Measurements from ENCODE around the gene SLC28A1.
"Not testable (repeated sequence)": the region's sequence is repeated elsewhere in the genome, so short reads cannot be mapped to it uniquely, and the experiment has no call there.

The SLC28A1 gene

DNA sequence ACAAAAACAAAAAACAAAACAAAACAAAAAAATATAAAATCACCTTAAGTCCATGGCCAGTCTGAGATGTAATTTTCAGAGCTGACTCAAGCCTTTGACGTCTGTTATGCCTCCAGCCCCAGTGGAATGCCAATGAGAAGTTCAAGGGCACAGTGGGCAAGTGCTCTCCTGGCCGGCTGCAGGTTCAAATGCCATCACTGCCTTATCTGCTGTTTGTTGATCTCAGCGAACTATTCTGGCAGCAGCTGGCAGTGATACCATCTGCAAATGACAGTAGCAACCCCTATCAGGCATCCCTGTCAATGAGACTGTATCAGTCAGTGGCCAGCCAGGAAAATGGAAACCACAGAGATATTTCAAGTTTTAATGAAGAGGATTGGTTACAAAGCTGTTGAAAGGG is 86.4 kb downstream of the SLC28A1 start:
- DNase-seq (ENCODE audit: low read depth), result no peak

DNA sequence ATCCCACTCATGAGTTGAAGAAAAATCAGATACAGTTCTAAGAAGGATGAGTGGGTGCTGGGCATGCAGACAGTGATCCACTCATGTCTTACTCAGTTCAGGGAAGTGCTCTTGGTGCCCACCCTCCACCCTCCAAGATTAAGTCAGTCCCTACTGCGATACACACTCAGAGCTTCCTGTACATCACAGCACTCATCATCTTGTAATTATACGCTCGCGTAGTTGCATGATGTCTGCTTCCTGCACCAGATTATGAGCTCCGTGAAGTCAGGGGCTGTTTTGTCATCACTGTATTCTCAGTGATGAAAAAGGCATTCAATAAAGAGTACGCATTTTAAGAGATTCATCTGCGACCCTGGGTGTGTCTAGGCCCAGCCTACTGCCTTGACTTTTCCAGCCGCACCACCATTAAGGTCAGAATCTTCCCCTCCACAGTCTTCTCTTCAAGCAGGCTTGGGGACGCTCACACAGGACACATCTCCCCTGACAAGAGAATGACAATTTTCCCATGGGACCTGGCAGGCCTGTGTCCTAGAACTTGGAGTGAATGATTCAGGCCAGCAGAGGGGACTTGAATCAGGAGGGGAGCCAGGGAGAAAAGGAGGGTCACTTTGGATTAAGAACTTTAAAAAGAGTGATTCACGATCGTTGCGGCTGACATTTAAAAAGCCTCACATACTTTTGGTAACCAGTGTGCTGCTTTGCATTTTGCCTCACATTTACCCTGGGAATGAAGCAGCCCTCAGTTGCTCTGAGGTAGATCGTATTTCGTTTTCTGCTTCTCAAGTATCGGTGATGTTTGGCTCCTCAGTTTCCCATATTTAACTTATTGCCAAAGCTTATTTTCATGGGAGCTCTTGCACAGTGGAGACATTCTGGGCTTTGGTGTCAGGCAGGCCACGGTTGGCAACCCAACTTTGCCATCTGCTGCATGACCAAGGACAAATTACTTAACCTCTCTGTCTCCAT is 89.3 kb downstream of the SLC28A1 start:
- no peak for DNase-seq (ENCODE audit: low read depth)

DNA sequence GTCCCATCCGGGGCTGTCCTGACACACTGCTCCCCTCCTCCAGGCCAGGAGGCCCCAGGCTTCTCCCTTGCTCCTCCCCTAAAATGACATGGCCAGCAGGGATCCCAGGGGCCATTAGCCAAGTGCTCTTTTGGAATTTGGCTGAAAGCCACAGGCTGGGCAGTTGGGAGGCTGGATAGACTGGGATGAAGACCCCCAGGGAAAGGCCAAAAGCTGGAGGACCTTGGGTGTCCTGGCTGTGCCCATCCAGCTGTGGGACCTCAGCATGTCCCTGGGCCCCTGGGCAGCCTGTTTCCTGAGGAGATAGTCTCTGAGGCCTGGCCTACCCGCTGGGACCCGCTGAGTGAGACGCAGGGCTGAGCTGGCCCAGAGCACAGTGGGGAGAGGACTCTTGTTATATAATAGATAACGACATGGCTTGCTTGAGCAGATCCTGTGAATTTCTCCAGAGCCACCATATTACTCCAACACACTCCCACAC is 91.4 kb downstream of the SLC28A1 start:
- no peak for DNase-seq (ENCODE audit: low read depth)

DNA sequence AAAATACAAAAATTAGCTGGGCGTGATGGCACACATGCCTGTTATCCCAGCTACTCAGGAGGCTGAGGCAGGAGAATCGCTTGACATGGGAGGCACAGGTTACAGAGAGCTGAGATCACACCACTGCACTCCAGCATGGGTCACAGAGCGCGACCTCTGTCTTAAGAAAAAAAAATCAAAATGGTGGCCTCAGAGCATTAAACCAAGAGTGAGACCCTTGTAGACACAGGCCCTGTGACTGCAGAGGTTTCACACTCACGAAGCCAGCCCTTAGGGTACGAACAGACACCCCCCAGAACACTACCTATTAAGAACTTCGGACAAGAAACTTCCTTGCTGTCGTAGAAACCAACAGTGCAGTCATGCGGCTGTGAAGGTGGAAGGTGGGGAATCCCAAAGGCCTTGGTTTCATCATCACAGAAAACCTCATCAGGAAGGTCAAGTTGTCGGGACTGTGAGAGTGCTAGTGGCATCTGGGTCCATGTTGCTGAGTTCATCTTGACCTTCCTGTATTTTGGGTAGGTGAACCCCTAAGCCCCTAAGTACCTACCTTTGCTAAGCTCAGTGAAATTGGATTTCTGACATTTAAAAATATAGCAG is 92.4 kb downstream of the SLC28A1 start:
- DNase-seq (ENCODE audit: low read depth), result no peak

DNA sequence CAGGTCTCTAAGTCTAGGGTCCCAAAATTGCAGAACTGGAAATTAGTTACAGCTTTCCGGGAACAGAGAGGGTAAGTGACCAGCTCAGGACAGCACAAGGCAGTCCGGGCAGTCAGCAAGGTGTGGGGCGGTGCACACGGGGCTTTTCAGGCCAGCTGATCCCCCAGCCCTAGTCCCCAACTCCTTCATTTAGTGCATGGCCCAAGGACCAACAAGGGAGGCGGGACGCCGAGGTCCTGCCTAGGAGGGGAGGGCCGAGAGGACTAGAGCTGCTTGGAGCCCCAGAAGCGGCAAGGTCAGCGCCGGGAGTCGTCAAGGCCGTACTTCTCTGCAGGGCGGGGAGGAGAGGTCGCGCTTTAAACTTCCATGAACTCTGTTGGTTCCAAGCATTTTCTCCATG is 95.2 kb downstream of the SLC28A1 start:
- no peak for DNase-seq (ENCODE audit: low read depth)

DNA sequence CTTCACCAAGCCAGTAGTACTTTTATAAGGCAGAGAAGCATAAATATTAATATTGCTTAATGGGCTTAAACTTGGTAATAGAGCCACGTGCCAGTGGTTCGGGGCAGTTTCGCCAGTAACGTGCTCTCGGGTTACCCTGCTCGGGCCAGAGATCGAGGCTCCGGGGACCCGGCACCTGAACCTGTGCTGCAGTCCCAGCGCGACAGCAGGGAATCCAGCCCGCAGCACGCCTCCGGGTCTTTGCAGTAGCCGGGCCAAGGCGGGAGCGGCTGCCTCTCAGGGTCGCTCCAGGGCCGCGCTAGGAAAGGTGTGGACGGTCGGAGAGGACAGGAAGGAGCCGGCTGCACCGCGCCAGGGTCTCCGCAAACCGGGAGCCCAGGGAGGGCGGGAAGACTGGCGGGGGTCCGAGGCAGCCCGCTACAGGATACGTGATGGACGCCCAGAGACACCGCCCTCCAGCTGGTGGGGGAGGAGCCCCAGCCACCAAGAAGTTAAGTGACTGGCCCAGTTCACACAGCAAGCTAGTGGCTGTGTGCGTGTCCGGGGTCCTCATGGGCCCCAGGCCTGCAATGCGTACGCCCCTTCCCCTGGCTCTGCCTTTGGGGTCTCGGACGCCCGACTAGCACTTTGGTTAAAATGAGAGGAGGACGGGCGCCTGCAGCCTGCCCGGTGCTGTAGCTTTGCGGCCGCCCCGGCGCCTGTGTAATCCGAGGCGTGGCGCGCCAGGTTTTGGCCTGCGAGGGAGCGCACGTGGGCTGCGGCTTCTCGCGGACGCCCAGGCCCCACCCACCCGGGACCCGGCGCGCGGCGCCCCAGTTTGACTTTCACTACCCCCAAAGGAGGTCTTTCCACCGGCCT is 96.0 kb downstream of the SLC28A1 start:
- no peak for DNase-seq (ENCODE audit: low read depth)

DNA sequence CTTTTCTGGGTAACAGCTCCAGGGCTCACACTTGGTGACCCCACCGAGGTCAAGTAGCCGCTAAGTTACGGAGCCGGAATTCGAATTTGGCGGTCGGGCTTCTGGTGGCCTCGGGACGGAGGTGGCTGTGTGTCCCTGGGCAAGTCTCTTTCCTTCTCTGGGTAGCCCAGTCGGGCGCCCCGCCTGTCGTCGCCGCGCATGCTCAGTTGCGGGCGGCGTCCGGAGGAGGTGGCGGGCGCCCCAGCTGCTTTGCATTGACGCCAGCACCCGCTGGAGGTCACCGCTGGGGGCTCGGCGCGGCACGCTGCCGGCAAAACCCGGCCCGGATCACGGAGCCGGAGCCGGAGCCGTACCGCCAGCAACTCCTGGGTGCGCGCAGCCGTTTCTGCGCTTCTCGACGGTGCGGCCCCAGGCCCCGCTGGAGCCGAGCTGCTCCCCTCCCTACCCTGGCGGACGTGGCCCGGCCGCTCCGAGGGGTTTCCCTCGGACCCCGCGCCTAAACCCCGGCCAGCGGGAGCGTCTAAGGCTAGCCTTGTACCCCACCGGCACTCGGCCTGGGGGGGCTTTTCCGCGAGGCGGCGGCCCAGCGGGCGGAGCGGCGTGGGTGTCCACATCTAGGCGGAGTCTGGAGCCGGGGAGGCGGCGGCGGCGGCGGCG is 96.7 kb downstream of the SLC28A1 start:
- DNase-seq (ENCODE audit: low read depth), result peak; percentile 79

DNA sequence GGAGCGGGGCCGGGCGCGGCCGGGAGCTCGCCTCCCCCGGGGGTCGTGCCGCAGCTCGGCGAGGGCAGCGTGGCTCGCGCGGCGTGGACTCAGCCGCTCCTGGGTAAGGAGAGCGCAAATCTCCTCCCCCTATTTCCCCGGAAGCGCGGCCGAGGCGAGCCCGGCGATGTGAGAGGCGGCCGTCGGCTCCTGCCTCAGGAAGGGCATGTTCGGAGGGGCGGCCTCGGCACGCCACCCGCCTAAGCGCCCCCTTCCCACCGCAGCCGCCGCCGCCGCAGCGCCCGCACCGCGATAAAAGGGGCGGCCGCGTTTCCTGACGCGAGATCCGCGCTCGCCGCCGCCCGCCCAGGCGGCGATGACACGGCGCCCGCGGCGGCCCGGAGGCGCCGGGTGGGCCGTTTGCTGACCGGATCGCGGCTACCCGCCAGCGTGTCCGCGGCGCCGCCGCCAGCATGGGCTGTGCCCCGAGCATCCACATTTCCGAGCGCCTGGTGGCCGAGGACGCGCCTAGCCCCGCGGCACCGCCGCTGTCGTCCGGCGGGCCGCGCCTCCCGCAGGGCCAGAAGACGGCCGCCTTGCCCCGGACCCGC is 97.3 kb downstream of the SLC28A1 start, which contains the start of gene PDE8A:
PDE8A (plus strand) TSS at position 146 of the 590 bp plus-strand sequence; CDS start at position 453, 307 bp downstream.
- DNase-seq (ENCODE audit: low read depth), result no peak

DNA sequence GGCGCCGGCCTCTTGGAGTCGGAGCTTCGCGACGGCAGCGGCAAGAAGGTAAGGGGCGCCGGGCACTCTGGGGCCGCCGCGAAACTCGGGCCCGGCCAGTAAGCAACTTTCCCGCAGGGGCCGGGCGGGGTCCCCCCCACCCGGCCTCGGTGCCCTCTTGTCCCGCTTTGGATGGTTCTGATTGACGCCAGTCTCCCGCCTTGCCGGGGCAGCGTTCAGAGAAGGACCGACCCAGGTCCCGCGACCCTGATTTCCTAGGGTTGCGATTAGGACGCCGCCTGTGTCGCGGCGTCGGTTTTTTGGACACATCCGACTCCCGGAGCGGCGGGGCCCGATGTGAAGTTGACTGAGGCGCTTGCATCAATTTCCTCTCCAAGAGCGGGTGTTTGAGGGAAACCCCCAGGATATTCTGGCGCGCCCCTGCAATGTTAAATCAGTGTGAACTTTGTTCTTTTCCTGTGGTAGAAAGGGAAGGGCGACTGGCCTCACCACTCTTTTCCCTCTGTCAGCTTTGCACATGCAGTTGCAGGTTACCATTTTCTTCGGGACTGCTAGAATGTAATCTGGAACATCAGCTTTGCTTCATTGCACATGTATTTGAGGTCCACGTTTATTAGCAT is 97.9 kb downstream of the SLC28A1 start:
- no peak for DNase-seq (ENCODE audit: low read depth)

DNA sequence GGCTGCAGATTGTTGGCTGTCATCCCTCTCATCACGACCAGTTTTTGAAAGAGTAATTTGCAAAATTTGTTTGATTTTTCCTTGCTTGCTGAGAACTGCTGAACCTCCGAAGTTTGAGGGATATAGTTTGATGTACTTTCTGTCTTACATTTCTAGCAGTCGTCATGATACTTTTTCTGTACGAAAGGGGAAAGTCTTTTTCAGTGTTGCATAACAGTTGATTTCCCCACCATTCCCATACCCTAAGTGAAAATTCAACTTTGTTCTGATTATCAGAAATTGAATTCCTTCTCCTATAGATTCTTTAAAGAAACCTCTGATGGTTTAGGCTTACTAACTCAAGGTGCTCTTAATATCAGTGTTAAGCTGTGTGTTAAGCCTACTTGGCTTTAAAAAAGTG is 98.8 kb downstream of the SLC28A1 start:
- DNase-seq (ENCODE audit: low read depth), result no peak

DNA sequence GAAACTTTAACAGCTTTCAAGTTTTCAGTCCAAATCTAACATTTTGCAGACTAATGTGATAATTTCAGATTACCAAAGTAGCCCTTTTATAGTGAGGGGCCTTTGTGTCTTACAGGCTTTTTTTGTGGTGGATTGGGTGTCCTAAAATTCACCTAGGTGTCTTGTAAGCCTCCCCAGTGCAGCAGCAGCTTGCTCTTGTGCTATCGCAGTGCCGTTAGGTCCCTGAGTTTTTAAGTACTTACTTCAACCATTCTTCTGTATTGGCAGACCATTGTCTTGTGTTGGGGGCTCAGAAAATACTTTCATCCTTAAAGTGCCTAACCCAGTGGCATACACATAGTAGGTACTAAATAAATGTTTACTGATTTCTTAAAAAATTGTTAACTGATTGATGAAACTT is 99.2 kb downstream of the SLC28A1 start:
- no peak for DNase-seq (ENCODE audit: low read depth)

DNA sequence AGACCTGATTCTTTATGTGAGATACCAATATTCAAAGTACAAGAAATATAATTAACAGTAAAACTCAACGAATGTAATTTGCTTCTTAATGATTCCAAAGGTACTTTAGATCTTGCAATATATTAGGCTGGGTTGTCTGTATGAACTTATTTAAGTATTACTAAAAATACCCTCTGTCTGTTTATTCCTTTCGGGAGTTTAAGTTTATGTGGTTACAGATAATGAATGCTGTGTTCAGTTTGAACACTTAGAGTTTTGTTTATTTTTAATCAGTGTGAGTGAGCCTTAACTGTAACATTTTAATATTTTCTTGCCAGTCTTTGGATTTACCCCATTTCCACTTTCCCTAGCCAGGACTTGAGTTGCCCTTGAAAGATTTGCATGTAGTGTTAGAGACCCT is 100.7 kb downstream of the SLC28A1 start:
- no peak for DNase-seq (ENCODE audit: low read depth)

DNA sequence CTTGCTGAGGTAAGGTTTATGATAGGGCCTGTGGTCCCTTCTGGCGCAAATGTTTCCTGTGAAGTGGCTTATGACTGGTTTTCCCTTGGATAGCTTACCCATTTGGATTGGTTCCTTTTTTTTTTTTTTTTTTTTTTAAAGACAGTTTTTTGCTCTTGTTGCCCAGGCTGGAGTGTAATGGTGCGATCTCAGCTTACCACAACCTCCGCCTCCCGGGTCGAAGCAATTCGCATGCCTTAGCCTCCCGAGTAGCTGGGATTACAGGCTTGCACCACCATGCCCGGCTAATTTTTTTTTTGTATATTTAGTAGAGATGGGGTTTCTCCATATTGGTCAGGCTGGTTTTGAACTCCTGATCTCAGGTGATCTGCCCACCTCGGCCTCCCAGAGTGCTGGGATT is 102.9 kb downstream of the SLC28A1 start:
- not testable (repeated sequence) for DNase-seq (ENCODE audit: low read depth)

DNA sequence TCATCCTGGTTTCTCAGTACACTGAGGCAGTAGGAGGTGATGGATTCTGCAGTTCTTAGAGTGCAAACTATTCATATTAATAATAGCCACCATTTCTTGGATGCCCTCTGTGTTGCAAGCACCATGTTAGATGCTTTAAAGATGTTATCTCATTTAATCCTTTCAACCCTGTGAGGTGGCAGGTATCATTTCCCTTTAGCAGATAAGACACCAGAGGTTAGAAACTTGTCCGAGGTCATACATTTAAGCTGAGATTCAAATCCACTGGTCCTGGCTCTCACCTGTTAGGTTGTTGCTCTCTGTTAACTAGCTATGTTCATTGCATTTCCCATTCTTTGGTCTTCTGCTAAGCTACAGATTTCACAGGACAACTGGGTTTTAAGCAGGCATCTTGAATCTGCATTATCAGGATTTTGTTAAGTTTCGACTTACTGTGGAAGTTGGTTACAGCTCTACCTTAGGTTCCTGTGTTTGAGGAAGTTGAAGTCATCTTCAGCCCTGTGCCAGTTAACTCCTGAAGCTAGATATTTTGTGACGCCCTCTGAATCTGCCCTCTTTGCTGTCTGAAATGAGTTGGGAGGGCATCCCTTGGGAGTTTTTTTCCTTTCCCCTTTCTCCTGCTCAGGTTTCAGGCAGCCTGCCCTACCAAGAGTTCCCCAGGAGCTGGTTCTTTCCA is 103.6 kb downstream of the SLC28A1 start:
- no peak for DNase-seq (ENCODE audit: low read depth)

DNA sequence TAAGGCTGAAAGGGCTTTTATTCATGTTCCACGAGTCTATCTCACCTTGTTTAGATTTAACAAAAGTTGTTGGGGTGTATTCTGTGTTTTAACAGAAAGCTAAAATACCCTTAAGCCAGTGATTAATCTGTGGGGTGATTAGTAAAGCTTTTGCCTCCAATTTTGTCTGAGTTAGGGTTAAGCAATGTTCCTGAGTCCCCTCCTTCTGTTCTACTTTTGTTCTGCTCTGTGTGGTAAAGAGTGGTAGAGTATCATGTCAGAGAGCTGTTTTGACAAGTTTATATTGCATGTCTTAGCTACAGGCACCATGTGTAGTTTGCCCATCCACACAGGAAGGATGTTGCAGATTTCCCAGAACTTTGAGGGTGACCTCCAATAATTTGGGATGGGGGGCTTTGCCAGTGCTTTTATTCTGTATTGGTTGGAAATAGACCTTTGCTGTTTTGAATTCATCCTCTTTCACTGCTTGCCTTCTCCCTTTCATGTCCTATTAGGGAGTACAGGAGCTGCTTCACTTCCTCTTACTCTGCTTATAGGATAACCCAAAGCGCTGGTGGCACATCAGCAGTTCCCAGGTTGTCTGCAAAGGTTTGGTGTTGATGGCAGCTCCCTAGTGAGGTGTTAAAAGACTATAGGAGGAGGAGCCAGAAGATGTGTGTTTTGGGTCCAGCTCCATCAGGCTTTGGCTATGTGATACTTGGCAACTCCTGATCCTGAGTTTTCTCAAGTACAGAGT is 104.6 kb downstream of the SLC28A1 start:
- DNase-seq (ENCODE audit: low read depth), result no peak

DNA sequence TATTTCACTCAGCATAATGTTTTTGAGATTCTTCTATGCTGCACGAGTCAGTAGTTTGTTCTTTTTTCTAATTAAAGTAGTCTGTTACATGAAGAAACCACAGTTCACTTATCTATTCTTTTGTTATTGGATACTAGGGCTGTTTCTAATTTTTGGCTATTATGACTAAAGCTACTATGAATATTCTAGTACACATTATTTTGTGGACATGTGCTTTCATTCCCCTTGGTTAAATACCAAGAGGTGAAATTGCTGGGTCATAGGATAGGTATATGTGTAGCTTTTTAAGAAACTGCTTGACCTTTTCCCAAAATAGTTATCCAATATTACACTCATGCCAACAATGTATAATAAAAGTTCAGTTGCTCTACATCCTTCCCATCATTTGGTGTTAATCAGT is 106.0 kb downstream of the SLC28A1 start:
- no peak for DNase-seq (ENCODE audit: low read depth)

DNA sequence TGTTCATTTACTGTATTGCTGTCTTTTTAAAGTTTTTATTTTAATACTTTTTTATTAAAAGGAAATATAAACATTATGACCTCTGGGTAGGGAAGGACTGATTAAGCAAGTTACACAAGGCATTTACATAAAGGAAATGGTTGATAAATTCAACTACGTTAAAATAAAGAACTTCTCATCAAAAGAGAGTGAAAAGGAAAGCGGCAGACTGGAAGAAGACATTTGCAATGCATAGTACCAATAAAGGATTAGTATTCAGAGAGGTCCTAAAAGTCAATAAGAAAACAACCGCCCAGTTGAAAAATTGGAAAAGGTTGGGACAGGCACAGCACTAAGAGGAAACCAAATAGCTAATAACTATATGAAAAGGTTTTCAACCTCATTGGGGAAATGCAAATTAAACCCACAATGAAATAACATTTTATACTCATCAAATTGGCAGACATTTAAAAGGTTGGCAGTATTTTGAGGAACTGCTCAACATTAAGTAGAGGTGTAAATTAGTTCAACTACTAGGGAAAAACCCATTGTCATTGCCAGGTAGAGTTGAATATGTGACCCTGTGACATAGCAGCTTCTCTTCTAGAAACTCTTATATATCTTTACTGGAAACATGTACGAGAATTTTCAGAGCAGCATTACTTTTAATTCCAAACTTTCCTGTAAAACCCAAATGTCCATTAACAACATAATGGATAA is 106.7 kb downstream of the SLC28A1 start:
- no peak for DNase-seq (ENCODE audit: low read depth)

DNA sequence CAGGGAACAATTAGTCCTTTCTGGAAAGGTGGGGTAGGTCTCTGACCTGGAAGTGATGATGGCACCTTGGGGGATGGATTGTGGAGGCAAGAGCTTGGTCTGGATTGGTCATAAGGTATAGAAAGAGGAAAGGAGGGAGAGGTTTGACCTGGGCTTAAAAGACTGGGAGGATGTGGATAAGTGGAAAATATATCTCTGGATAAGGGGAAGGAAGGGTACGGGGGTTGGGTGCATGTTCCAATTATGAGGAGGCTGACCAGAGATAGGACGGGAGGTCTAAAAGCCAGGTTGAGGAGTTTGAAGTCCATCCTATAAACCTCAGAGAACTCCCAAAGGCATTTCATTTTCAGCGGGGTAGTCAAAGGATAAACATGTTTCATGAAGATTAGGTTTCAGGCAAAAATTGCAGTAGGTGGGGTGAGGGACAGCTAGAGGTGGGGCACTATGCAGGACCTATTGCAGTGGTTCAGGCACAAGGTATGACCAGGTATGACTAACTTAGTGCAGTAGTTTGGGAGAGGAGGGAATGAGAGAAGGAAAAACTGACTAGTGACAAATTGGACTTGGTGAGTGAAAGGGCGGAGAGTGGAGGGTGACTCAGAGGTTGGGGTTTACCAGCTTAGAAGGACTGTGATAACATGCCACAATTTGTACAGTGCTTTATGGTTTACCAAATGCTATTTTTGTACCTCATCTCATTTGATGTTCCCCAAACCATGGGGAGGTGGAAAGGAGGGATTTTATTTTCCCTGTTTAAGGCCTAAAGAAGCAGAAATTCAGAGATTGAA is 107.9 kb downstream of the SLC28A1 start:
- peak; percentile 56 for DNase-seq (ENCODE audit: low read depth)
